WTC11 (cell line): ENCODE measurements around the gene CSNK1G1. TPM values are rescaled to one million over a fixed set of nuclear protein-coding genes. Genes with fewer than 3 reads are reported as not detected.

Experiments
- ATAC-seq: fragments of 200-7000 bp; cut with Tn5 transposase; 2 replicates; pipeline ENCODE4 v1.10.0; 2021; ENCODE audit warnings: mild to moderate bottlenecking, moderate library complexity
- CTCF ChIA-PET: fragments of 300-600 bp; sonication (Branson Sonifier 250); formaldehyde crosslinking; loops from one replicate; lab custom pipeline; 2021; ENCODE audit warnings: antibody characterized with exemption; lab: Charles Lee
- POLR2A ChIA-PET: fragments of 350-600 bp; sonication (Branson Sonifier 250); formaldehyde crosslinking; loops from one replicate; lab custom pipeline; 2021; ENCODE audit warnings: antibody characterized with exemption; lab: Charles Lee
- DNase-seq: peaks from one replicate; pipeline ENCODE4 v3.0.0; 2021; ENCODE audit warnings: low spot score
- H3K27ac Mint-ChIP-seq: 2 replicates; pipeline ENCODE4 v1.8.0; 2021; ENCODE audit warnings: mixed read lengths
- H3K27me3 Mint-ChIP-seq: 2 replicates; pipeline ENCODE4 v1.8.0; 2021; ENCODE audit warnings: low read depth, mild to moderate bottlenecking, moderate library complexity, mixed read lengths
- H3K36me3 Mint-ChIP-seq: 2 replicates; pipeline ENCODE4 v1.8.0; 2021; ENCODE audit warnings: mixed read lengths
- H3K4me1 Mint-ChIP-seq: 2 replicates; pipeline ENCODE4 v1.8.0; 2022; ENCODE audit warnings: mixed read lengths
- H3K4me3 Mint-ChIP-seq: 2 replicates; pipeline ENCODE4 v1.8.0; 2021; ENCODE audit warnings: mild to moderate bottlenecking, moderate library complexity, mixed read lengths
- H3K9me3 Mint-ChIP-seq: 2 replicates; pipeline ENCODE4 v1.8.0; 2021; ENCODE audit warnings: mixed read lengths
- E2F1 ChIP-seq: sonication (generic); formaldehyde crosslinking; IDR thresholded peaks from 2 replicates; pipeline ENCODE4 v1.8.0; 2022; ENCODE audit warnings: mild to moderate bottlenecking, missing genetic modification reagents
- E2F4 ChIP-seq: sonication (generic); formaldehyde crosslinking; IDR thresholded peaks from 2 replicates; pipeline ENCODE4 v1.8.1; 2022; ENCODE audit warnings: low read depth, mild to moderate bottlenecking, moderate library complexity, missing genetic modification reagents, borderline replicate concordance
- EMX1 ChIP-seq: fragments of 250-450 bp; sonication (Bioruptor Pico); IDR thresholded peaks from 2 replicates; pipeline ENCODE4 v1.8.0; 2021; ENCODE audit warnings: mild to moderate bottlenecking
- ESRRA ChIP-seq: sonication (generic); formaldehyde crosslinking; IDR thresholded peaks from 2 replicates; pipeline ENCODE4 v1.8.1; 2022; ENCODE audit warnings: mild to moderate bottlenecking, missing genetic modification reagents, borderline replicate concordance
- FOXK1 ChIP-seq: sonication (generic); formaldehyde crosslinking; IDR thresholded peaks from 2 replicates; pipeline ENCODE4 v1.8.0; 2022; ENCODE audit warnings: mild to moderate bottlenecking, moderate library complexity, missing genetic modification reagents
- IRF1 ChIP-seq: sonication (generic); formaldehyde crosslinking; IDR thresholded peaks from 2 replicates; pipeline ENCODE4 v1.8.0; 2023; ENCODE audit warnings: missing genetic modification reagents
- SOX15 ChIP-seq: fragments of 250-450 bp; sonication (Bioruptor Pico); IDR thresholded peaks from 2 replicates; pipeline ENCODE4 v1.9.0; 2021; ENCODE audit warnings: mild to moderate bottlenecking
- TCF7 ChIP-seq: sonication (generic); formaldehyde crosslinking; IDR thresholded peaks from 2 replicates; pipeline ENCODE4 v1.8.0; 2022; ENCODE audit warnings: mild to moderate bottlenecking, low read depth, missing genetic modification reagents, moderate library complexity
- USF1 ChIP-seq: sonication (generic); formaldehyde crosslinking; IDR thresholded peaks from 2 replicates; pipeline ENCODE4 v1.8.0; 2022; ENCODE audit warnings: mild to moderate bottlenecking, missing genetic modification reagents
- ZNF263 ChIP-seq: sonication (generic); formaldehyde crosslinking; IDR thresholded peaks from 2 replicates; pipeline ENCODE4 v1.8.1; 2022; ENCODE audit warnings: low read depth, mild to moderate bottlenecking, moderate library complexity, missing genetic modification reagents
- ZNF416 ChIP-seq: fragments of 250-450 bp; sonication (Bioruptor Pico); IDR thresholded peaks from 2 replicates; pipeline ENCODE4 v1.9.0; 2021; ENCODE audit warnings: mild to moderate bottlenecking, inconsistent platforms
- ZNF512 ChIP-seq: sonication (generic); formaldehyde crosslinking; IDR thresholded peaks from 2 replicates; pipeline ENCODE4 v1.8.1; 2022; ENCODE audit warnings: missing genetic modification reagents, borderline replicate concordance
- total RNA-seq: library from RNA; stranded (reverse); gene quantifications from 3 replicates; pipeline ENCODE4 v1.2.3, GENCODE V29; 2021
- TF ChIP-seq, protein P1 (sequence below): sonication (generic); formaldehyde crosslinking; IDR thresholded peaks from 2 replicates; pipeline ENCODE4 v1.8.1; 2022; ENCODE audit warnings: low read depth, missing genetic modification reagents, borderline replicate concordance
- TF ChIP-seq, protein P2 (sequence below): sonication (generic); formaldehyde crosslinking; conservative IDR thresholded peaks from 2 replicates; pipeline ENCODE4 v1.8.1; 2022; ENCODE audit warnings: mild to moderate bottlenecking, missing genetic modification reagents
- TF ChIP-seq, protein P3 (sequence below): fragments of 250-450 bp; sonication (Bioruptor Pico); conservative IDR thresholded peaks from 2 replicates; pipeline ENCODE4 v1.9.0; 2021; ENCODE audit warnings: mild to moderate bottlenecking
- TF ChIP-seq, protein P4 (sequence below): fragments of 250-450 bp; sonication (Bioruptor Pico); IDR thresholded peaks from 2 replicates; pipeline ENCODE4 v2.1.2; 2022; ENCODE audit warnings: mild to moderate bottlenecking, moderate library complexity

Gene CSNK1G1
- total RNA-seq, 1 experiment from 2014 or later, result 19.3 TPM

- no peak for TF ChIP-seq USF1 (CRISPR knock-in tag)
- TF ChIP-seq FOXK1, result no peak
- TF ChIP-seq IRF1 (CRISPR knock-in tag), result no peak
- TF ChIP-seq E2F4 (CRISPR knock-in tag), result no peak
- TF ChIP-seq, protein P1, sequence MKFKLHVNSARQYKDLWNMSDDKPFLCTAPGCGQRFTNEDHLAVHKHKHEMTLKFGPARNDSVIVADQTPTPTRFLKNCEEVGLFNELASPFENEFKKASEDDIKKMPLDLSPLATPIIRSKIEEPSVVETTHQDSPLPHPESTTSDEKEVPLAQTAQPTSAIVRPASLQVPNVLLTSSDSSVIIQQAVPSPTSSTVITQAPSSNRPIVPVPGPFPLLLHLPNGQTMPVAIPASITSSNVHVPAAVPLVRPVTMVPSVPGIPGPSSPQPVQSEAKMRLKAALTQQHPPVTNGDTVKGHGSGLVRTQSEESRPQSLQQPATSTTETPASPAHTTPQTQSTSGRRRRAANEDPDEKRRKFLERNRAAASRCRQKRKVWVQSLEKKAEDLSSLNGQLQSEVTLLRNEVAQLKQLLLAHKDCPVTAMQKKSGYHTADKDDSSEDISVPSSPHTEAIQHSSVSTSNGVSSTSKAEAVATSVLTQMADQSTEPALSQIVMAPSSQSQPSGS (CRISPR knock-in tag), result no peak
These were observed 44.4 kb downstream of the CSNK1G1 start (continued) for GRCh38 chr15:64311566-64311965.

GRCh38 chr15:64310036-64310435 lies 45.9 kb downstream of the CSNK1G1 start:
- H3K27ac Mint-ChIP-seq, result no peak overlapping the region
- H3K36me3 Mint-ChIP-seq, result peaks cover 7% of the 10 kb centered on the region
- no peak overlapping the region for H3K4me3 Mint-ChIP-seq
- H3K4me1 Mint-ChIP-seq, result peaks cover 14% of the 10 kb centered on the region
- POLR2A ChIA-PET, result interaction anchor here (0.8 kb wide), 1 partner anchor 173 kb away, joined by 5 read pairs; no protein-coding TSS in a partner anchor
- H3K27me3 Mint-ChIP-seq, result no peaks in the 10 kb centered on the region
- TF ChIP-seq ZNF263 (CRISPR knock-in tag), result no peak
- TF ChIP-seq, protein P2, sequence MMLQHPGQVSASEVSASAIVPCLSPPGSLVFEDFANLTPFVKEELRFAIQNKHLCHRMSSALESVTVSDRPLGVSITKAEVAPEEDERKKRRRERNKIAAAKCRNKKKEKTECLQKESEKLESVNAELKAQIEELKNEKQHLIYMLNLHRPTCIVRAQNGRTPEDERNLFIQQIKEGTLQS (CRISPR knock-in tag), result no peak
- no peak for TF ChIP-seq EMX1
- TF ChIP-seq, protein P3, sequence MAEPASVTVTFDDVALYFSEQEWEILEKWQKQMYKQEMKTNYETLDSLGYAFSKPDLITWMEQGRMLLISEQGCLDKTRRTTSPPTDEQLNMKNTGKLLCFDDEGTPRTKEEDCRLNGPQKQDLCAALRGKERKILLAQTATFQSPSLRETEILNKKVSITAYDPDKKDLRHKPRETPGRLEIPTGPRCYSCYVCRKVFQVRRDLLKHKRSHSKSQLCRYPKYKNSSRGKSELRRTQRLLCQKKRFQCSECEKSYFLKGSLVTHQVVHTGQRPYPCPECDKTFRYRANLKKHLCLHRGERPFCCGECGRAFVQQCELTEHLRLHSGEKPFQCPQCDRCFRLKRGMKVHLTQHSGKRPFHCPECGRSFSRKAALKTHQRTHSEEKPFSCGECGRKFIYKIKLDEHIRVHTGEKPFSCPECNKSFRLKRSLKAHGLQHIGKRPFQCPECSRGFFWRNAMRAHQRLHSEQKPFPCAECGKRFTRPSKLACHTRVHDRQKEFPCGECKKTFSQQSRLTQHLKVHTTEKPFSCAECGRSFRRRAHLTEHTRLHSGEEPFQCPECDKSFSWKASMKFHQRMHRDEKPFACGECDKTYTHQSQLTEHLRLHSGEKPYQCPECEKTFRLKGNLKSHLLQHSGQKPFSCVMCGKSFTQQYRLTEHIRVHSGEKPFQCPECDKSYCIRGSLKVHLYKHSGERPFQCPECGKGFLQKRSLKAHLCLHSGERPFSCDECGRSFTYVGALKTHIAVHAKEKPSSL (CRISPR knock-in tag), result no peak
- TF ChIP-seq ZNF416, result no peak
- TF ChIP-seq E2F1 (CRISPR knock-in tag), result no peak
- no peak for TF ChIP-seq SOX15 (CRISPR knock-in tag)
- no peak for TF ChIP-seq ZNF512 (CRISPR knock-in tag)
- TF ChIP-seq TCF7 (CRISPR knock-in tag), result no peak
- no peak for TF ChIP-seq ESRRA (CRISPR knock-in tag)
- TF ChIP-seq, protein P4, sequence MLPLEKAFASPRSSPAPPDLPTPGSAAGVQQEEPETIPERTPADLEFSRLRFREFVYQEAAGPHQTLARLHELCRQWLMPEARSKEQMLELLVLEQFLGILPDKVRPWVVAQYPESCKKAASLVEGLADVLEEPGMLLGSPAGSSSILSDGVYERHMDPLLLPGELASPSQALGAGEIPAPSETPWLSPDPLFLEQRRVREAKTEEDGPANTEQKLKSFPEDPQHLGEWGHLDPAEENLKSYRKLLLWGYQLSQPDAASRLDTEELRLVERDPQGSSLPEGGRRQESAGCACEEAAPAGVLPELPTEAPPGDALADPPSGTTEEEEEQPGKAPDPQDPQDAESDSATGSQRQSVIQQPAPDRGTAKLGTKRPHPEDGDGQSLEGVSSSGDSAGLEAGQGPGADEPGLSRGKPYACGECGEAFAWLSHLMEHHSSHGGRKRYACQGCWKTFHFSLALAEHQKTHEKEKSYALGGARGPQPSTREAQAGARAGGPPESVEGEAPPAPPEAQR (CRISPR knock-in tag), result no peak
- DNase-seq (no peak), ATAC-seq (no peak)
- H3K9me3 Mint-ChIP-seq, result peaks cover 11% of the 10 kb centered on the region
- CTCF ChIA-PET, result no interaction called here
